Heart right ventricle (tissue), 16 donors: Measurements from ENCODE around the gene TMEM18. TPM values are rescaled to one million over a fixed set of nuclear protein-coding genes. Genes with fewer than 3 reads are reported as not detected.

Experiments
- ATAC-seq, 8 donors: fragments of 200-7000 bp; cut with Tn5 transposase; one replicate each; pipeline ENCODE4 v1.9.1; 2020; ENCODE audit warnings: mild to moderate bottlenecking in 8 of 8, moderate library complexity in 8 of 8, moderate number of reproducible peaks in 1 of 8
- DNase-seq, 2 donors: peaks; one replicate each; pipeline ENCODE4 v3.0.0-alpha.2; 2020
- H3K27ac ChIP-seq, 10 donors: fragments of 200-600 bp; sonication (generic) in 2 of 10; one replicate each; pipeline versions ENCODE4 v1.5.0 to v1.8.0; 2020 to 2022; ENCODE audit warnings: mild to moderate bottlenecking in 3 of 10
- H3K27me3 ChIP-seq, 7 donors: fragments of 200-600 bp; one replicate each; pipeline ENCODE4 v1.8.0; 2021 to 2022; ENCODE audit warnings: mild to moderate bottlenecking in 2 of 7
- H3K36me3 ChIP-seq, 9 donors: fragments of 200-600 bp; sonication (generic) in 1 of 9; one replicate each; pipeline versions ENCODE4 v1.5.0 to v1.8.0; 2020 to 2022; ENCODE audit warnings: mild to moderate bottlenecking in 2 of 9
- H3K4me1 ChIP-seq, 9 donors: fragments of 200-600 bp; sonication (generic) in 1 of 9; one replicate each; pipeline versions ENCODE4 v1.5.0 to v1.8.0; 2020 to 2022; ENCODE audit warnings: mild to moderate bottlenecking in 4 of 9
- H3K4me3 ChIP-seq, 10 donors: fragments of 200-600 bp; sonication (generic) in 2 of 10; one replicate each; pipeline versions ENCODE4 v1.5.0 to v1.8.0; 2020 to 2022; ENCODE audit warnings: mild to moderate bottlenecking in 7 of 10, moderate library complexity in 2 of 10
- H3K9me3 ChIP-seq, 11 donors: fragments of 200-600 bp in 10 of 11; sonication (generic) in 2 of 11; one replicate each; pipeline versions ENCODE4 v1.5.0 to v1.8.0; 2013 to 2022; ENCODE audit warnings: mild to moderate bottlenecking in 2 of 11, control low read depth in 1 of 11, moderate library complexity in 1 of 11
- WGBS, 2 donors: extraction: QIAGEN DNeasy Blood & Tissue Kit; methylation state at CpG; one replicate each; pipeline ENCODE4 v1.1.7; 2013; ENCODE audit warnings: inconsistent platforms in 1 of 2; 5-methylcytosine and 5-hydroxymethylcytosine counted together
- intact Hi-C, 10 donors: fragments of 100-400 bp; cut with DNase I; formaldehyde crosslinking; loops; one replicate each; pipeline versions ENCODE4 v1.11.1 to v1.14.2; 2022
- polyA plus RNA-seq, 2 donors: library from polyadenylated mRNA; stranded (reverse); fragments of 200-250 nt; gene quantifications; one replicate each; pipeline ENCODE4 v1.2.3, GENCODE V29; 2013
- total RNA-seq, 10 donors: library from RNA; stranded (reverse); fragmentation: NEBNext Ultra II Directional in 3 of 10; extraction: Animal tissue kit (Norgen Biotek cat#: 25700) in 3 of 10; gene quantifications; one replicate each; pipeline versions ENCODE4 v1.2.1 to v1.2.4, GENCODE V29; 2021 to 2023
- TF ChIP-seq, protein P1 (sequence below), 9 donors: fragments of 200-600 bp; sonication (generic) in 2 of 9; IDR thresholded peaks; one replicate each; pipeline versions ENCODE4 v1.5.0 to v1.8.0; 2021 to 2022; ENCODE audit warnings: antibody characterized with exemption in 9 of 9, mild to moderate bottlenecking in 5 of 9, moderate library complexity in 1 of 9
- donor health status: Arrhythmogenic right ventricular cardiomyopathy.
- donor health status: ischemic (EF 13 %, LVEDD 7.1; RV severe dilation, severe dysfunction).
- donor health status: healthy with polysubstance abuse.
- donor health status: DM: no; HTN: yes; CAD: no.
- donor health status: DM: no; HTN: no; CAD: no.
- donor health status: ischemic (EF 25% LVEDD 6.9; RV normal size, moderate dysfunction).
- donor health status: ischemic (EF 25% LVEDD 5.7; RV mildly dilated, moderate dysfunction).
- donor health status: healthy.
- donor health status: DM: yes; HTN: yes; CAD: no.
- donor health status: Ischemic cardiomyopathy.
- donor health status: ischemic (EF 35%, LVEDD 5.7; RV mildly dilated, moderate dysfunction).
- donor health status: nonischemic (EF 11% LVEDD 7.7; RV severe dilation, severe dysfunction).
- donor health status: DM: yes; HTN: yes; CAD: no.
- donor health status: PGD.
- donor health status: ischemic (EF 29% LVEDD 5.4; RV normal size, mild dysfunction).
- donor health status: nonischemic (EF 23%, LVEDD 6.1; RV moderate dilation, normal function).

TMEM18 gene
- total and polyA plus RNA-seq, 12 donors = 10.1 to 21.9 (median 12.2) TPM

- TF ChIP-seq, protein P1, sequence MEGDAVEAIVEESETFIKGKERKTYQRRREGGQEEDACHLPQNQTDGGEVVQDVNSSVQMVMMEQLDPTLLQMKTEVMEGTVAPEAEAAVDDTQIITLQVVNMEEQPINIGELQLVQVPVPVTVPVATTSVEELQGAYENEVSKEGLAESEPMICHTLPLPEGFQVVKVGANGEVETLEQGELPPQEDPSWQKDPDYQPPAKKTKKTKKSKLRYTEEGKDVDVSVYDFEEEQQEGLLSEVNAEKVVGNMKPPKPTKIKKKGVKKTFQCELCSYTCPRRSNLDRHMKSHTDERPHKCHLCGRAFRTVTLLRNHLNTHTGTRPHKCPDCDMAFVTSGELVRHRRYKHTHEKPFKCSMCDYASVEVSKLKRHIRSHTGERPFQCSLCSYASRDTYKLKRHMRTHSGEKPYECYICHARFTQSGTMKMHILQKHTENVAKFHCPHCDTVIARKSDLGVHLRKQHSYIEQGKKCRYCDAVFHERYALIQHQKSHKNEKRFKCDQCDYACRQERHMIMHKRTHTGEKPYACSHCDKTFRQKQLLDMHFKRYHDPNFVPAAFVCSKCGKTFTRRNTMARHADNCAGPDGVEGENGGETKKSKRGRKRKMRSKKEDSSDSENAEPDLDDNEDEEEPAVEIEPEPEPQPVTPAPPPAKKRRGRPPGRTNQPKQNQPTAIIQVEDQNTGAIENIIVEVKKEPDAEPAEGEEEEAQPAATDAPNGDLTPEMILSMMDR (IDR thresholded peaks at IDR 0.05) = no peak
- ATAC-seq (no peak), DNase-seq (no peak)
- no peak overlapping the region for H3K4me3 ChIP-seq
- no peak overlapping the region for H3K27ac ChIP-seq
- intact Hi-C loops = no loop called here
- peaks cover 0 to 18% (median 0%) of the 10 kb centered on the region in 11 donors for H3K9me3 ChIP-seq
- H3K36me3 ChIP-seq = no peaks in the 10 kb centered on the region
- no peaks in the 10 kb centered on the region for H3K4me1 ChIP-seq
- peaks cover 0 to 23% (median 7%) of the 10 kb centered on the region in 7 donors for H3K27me3 ChIP-seq
- 69 to 81% methylated on average over 17 of the region's 17 CpGs for WGBS, 2 donors
These were observed 48.6 kb downstream of the TMEM18 start for GRCh38 chr2:628651-629050.

DNA sequence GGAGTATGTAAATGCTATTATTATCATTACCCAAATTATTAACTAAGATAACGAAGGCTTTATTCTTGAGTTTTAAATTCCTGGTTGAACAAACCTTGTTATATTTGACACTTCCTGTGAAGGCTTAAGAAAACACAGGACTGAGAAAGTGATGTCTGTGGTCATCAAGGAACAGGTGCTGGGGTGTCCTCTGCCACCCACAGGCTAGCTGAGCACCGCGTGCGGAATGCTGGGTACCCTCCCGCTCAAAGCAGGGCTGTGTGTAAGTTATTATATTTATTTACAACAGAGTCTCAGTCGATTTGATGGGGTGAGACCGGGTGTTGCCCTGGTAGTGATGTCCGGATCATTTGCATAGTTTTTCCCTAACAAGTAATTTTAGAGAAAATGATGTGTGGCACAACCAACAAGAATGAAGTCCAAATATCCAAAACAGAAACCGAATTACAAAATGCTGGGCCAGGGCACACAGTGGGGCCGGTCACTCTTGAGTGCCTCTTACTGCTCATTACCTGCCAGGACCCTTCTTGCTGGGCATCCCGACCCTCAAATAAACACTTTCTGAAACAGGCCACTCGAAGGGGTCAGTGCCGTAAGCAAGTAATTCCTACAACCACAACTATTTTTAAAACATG lies 49.2 kb downstream of the TMEM18 start:
- intact Hi-C loops = no loop called here
- DNase-seq = no peak
- WGBS, 2 donors = 86 to 88% methylated on average over 13 of the region's 13 CpGs

DNA sequence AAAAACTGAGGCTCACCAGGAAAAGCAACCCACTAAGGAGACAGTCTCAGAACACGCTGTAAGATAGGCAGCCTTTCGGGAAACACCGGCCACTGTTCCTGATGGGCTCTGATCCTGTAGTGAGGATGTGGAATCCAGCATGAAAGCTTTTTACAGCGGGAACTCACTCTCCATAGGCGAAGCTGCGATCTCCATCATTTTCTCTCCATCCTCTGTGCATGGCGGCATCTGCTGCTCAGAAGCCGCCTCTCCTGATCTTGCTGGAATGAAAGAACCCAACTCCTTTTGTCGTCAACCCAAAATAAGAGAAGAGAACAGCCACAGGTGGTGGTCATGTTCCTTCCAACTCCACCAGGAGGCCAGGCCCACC lies 49.9 kb downstream of the TMEM18 start:
- intact Hi-C loops = no loop called here
- TF ChIP-seq, protein P1 (IDR thresholded peaks at IDR 0.05) = no peak
- 91 to 93% methylated on average over 9 of the region's 9 CpGs for WGBS, 2 donors
- Histone ChIP-seq H3K36me3 (no peaks in the 10 kb centered on the region), H3K27me3 (peaks cover 0 to 23% (median 7%) of the 10 kb centered on the region in 7 donors), H3K4me3 (no peak overlapping the region), H3K9me3 (peaks cover 0 to 15% (median 0%) of the 10 kb centered on the region in 11 donors), H3K27ac (no peak overlapping the region), H3K4me1 (no peaks in the 10 kb centered on the region)
- ATAC-seq = no peak
- no peak for DNase-seq

More for the DNA sequence above, 49.2 kb downstream of the TMEM18 start:
- ATAC-seq = no peak
- Histone ChIP-seq H3K4me3 (no peak overlapping the region), H3K9me3 (peaks cover 0 to 18% (median 0%) of the 10 kb centered on the region in 11 donors), H3K4me1 (no peaks in the 10 kb centered on the region), H3K27ac (no peak overlapping the region), H3K27me3 (peaks cover 0 to 23% (median 7%) of the 10 kb centered on the region in 7 donors), H3K36me3 (no peaks in the 10 kb centered on the region)
- TF ChIP-seq, protein P1 (IDR thresholded peaks at IDR 0.05) = no peak

GRCh38 chr2:626491-627339 lies 50.5 kb downstream of the TMEM18 start:
- DNase-seq = no peak

More at GRCh38 chr2:626491-627339, 50.5 kb downstream of the TMEM18 start:
- peaks cover 0 to 23% (median 7%) of the 10 kb centered on the region in 7 donors for H3K27me3 ChIP-seq
- WGBS, 2 donors = 78 to 79% methylated on average over 14 of the region's 14 CpGs
- ATAC-seq = no peak
- peaks cover 0 to 10% (median 0%) of the 10 kb centered on the region in 11 donors for H3K9me3 ChIP-seq
- H3K27ac ChIP-seq = no peak overlapping the region
- no peaks in the 10 kb centered on the region for H3K4me1 ChIP-seq
- no peak overlapping the region for H3K4me3 ChIP-seq
- intact Hi-C loops = no loop called here
- no peaks in the 10 kb centered on the region for H3K36me3 ChIP-seq
- TF ChIP-seq, protein P1 (IDR thresholded peaks at IDR 0.05) = no peak
